Superior temporal gyrus (tissue), 1 donor: ENCODE results near the gene EXOSC3.
"Not testable (repeated sequence)": the region's sequence is repeated elsewhere in the genome, so short reads cannot be mapped to it uniquely, and the experiment has no call there.

Experiments used
- DNase-seq: peaks from one replicate; pipeline ENCODE4 v3.0.0-alpha.2; 2016; ENCODE audit errors: extremely low spot score

The EXOSC3 gene

GRCh38 chr9:37775216-37775919 is 9.5 kb downstream of the EXOSC3 start:
- no peak for DNase-seq

GRCh38 chr9:37769995-37770394 is 14.9 kb downstream of the EXOSC3 start:
- DNase-seq, result no peak

GRCh38 chr9:37769306-37769705 is 15.6 kb downstream of the EXOSC3 start:
- no peak for DNase-seq

GRCh38 chr9:37765263-37765662 is 19.6 kb downstream of the EXOSC3 start:
- DNase-seq, result not testable (repeated sequence)

GRCh38 chr9:37761511-37761910 is 23.4 kb downstream of the EXOSC3 start:
- no peak for DNase-seq

GRCh38 chr9:37760416-37761161 is 24.3 kb downstream of the EXOSC3 start:
- no peak for DNase-seq

GRCh38 chr9:37758747-37759146 is 26.1 kb downstream of the EXOSC3 start:
- no peak for DNase-seq

- peak; percentile 58 for DNase-seq
Measured at GRCh38 chr9:37753489-37754190, 31.2 kb downstream of the EXOSC3 start, which contains the start of gene TRMT10B. TSS of gene TRMT10B (plus strand) at chr9:37753805. CDS start at chr9:37761932, 8,127 bp downstream.

GRCh38 chr9:37752642-37753488 is 32.0 kb downstream of the EXOSC3 start:
- DNase-seq, result no peak

- not testable (repeated sequence) for DNase-seq
Measured at GRCh38 chr9:37752112-37752511, 32.8 kb downstream of the EXOSC3 start.

- DNase-seq, result not testable (repeated sequence)
Measured at GRCh38 chr9:37751704-37752103, 33.2 kb downstream of the EXOSC3 start.

- no peak for DNase-seq
Measured at GRCh38 chr9:37751186-37751585, 33.7 kb downstream of the EXOSC3 start.

- no peak for DNase-seq
Measured at GRCh38 chr9:37749129-37749528, 35.7 kb downstream of the EXOSC3 start.

GRCh38 chr9:37747271-37747753 is 37.6 kb downstream of the EXOSC3 start:
- peak; percentile 86 for DNase-seq

- no peak for DNase-seq
Measured at GRCh38 chr9:37746448-37747270, 38.2 kb downstream of the EXOSC3 start.

- no peak for DNase-seq
Measured at GRCh38 chr9:37745970-37746369, 38.9 kb downstream of the EXOSC3 start.

GRCh38 chr9:37740631-37741328 is 44.1 kb downstream of the EXOSC3 start:
- no peak for DNase-seq

GRCh38 chr9:37740128-37740527 is 44.7 kb downstream of the EXOSC3 start:
- no peak for DNase-seq

- no peak for DNase-seq
Measured at GRCh38 chr9:37739222-37739621, 45.6 kb downstream of the EXOSC3 start.

- no peak for DNase-seq
Measured at GRCh38 chr9:37732952-37733351, 51.9 kb downstream of the EXOSC3 start.
